Measurements from ENCODE around the gene SPATA6L. TPM values are rescaled to one million over a fixed set of nuclear protein-coding genes. Genes with fewer than 3 reads are reported as not detected.

Gene SPATA6L
- total RNA-seq, 1 experiment from 2014 or later = 0.57 TPM

DNA sequence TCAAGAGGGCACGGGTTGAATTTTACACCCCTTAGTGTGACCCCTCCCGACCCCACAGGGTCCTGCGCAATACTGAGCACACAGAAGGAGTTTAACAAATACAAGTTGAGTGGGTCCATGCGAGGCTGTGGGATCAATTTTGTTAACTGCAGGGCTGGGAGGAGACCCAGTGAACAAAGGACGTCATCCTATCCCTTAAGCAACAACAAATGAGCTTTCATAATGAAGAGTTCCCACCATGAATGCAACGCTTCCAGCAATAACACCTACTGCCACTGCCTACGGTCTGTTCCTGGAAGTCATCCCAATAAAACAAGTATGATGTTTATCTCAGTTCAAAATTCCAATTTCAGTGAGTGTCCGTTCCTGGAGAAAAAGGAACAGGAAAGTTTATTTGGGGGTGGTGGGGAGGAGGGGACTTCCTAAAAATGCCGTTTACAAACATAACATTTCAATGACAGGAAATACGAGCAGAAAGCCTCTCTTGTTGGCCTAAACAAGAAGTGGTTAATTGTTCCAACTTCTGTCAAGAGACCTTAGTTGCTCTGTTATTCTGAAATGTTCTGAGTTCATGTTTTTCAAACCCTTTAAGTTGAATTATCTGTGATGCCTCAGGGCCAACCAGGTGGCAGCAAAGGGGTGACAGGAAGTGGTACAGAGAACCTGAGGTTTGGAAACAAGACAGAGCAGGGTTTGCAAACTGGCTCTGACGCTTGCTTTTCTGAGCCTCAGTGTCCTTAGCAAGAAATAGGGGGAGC lies 69.9 kb downstream of the SPATA6L start (continued):
- TF ChIP-seq ZBTB33 (IDR thresholded peaks at IDR 0.05; ENCODE audit: extremely low read depth, insufficient replicate concordance, low read length) (no peak), ELF1 (IDR thresholded peaks at IDR 0.05; ENCODE audit: borderline replicate concordance, low read depth) (no peak), RAD21 (IDR thresholded peaks at IDR 0.05; ENCODE audit: low read depth) (no peak), TCF7L2 (IDR thresholded peaks at IDR 0.05; ENCODE audit: borderline replicate concordance, extremely low read depth, insufficient read depth, insufficient read length) (no peak), JUND (IDR thresholded peaks at IDR 0.05) (no peak), ZFX (IDR thresholded peaks at IDR 0.05) (no peak)
- TF ChIP-seq, protein P1, sequence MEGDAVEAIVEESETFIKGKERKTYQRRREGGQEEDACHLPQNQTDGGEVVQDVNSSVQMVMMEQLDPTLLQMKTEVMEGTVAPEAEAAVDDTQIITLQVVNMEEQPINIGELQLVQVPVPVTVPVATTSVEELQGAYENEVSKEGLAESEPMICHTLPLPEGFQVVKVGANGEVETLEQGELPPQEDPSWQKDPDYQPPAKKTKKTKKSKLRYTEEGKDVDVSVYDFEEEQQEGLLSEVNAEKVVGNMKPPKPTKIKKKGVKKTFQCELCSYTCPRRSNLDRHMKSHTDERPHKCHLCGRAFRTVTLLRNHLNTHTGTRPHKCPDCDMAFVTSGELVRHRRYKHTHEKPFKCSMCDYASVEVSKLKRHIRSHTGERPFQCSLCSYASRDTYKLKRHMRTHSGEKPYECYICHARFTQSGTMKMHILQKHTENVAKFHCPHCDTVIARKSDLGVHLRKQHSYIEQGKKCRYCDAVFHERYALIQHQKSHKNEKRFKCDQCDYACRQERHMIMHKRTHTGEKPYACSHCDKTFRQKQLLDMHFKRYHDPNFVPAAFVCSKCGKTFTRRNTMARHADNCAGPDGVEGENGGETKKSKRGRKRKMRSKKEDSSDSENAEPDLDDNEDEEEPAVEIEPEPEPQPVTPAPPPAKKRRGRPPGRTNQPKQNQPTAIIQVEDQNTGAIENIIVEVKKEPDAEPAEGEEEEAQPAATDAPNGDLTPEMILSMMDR (IDR thresholded peaks at IDR 0.05 in 2 of 3, conservative IDR thresholded peaks at IDR 0.05 in 1 of 3; ENCODE audit: borderline replicate concordance in 1 of 3, insufficient read depth in 1 of 3, low read depth in 2 of 3, low read length in 2 of 3) = no peak

DNA sequence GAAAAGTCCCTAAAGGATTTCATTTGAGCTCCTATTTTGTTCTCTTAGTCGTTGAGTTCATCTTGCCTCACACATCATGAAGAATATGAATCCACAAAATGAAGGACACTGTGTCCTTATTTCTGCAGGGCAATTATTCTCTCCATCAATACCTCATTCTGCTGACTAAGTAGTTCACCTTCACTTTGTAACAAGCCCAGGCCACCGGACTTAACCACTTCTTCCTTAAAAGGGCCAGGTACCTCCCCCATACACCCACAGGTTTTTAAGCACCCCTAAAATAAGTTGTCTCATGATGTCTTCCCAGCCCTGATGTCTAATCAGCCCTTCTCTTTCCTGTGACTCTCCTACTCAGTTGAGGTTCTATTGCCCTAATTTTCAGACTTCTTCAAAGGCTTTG lies 71.3 kb downstream of the SPATA6L start:
- no peak for ATAC-seq
- POLR2A ChIA-PET = no interaction called here
- H3K9me2 ChIP-seq (ENCODE audit: insufficient read depth) = no peaks in the 10 kb centered on the region
- H3K36me3 ChIP-seq (ENCODE audit: control insufficient read depth in 1 of 2, insufficient read depth in 2 of 2, low read length in 2 of 2) = no peaks in the 10 kb centered on the region
- H3K9me3 ChIP-seq (ENCODE audit: control insufficient read depth in 1 of 2, insufficient read depth in 1 of 2, low read depth in 1 of 2, low read length in 2 of 2) = no peaks in the 10 kb centered on the region
- H3K27ac ChIP-seq (ENCODE audit: low read depth, low read length) = no peak overlapping the region
- no peaks in the 10 kb centered on the region for H3K4me1 ChIP-seq (ENCODE audit: control insufficient read depth in 1 of 2, insufficient read depth in 2 of 2, low read length in 2 of 2)
- H3K79me2 ChIP-seq (ENCODE audit: insufficient read depth, low read length) = no peaks in the 10 kb centered on the region
- no peak overlapping the region for H3K4me2 ChIP-seq (ENCODE audit: low read length)
- H3K27me3 ChIP-seq (ENCODE audit: insufficient read depth, low read length) = no peaks in the 10 kb centered on the region
- DNase-seq (ENCODE audit: low read depth, low spot score) = no peak
- BruUV-seq (replicated peaks) = no TSS peak
- no peak overlapping the region for H3K4me3 ChIP-seq (replicated peaks in 1 of 2; ENCODE audit: low read depth in 1 of 2, low read length in 2 of 2)
- no peak overlapping the region for H2AFZ ChIP-seq (ENCODE audit: low read depth, low read length, poor library complexity, severe bottlenecking)
- RAD21 ChIA-PET (ENCODE audit: low non-redundant PET in 1 of 2, low total read pairs in 2 of 2, uncharacterized antibody in 2 of 2, unreplicated experiment in 2 of 2) = no interaction called here
- intact Hi-C loops (cut with micrococcal nuclease) = no loop called here
- no peak overlapping the region for H3K9ac ChIP-seq (ENCODE audit: low read length)
- CTCF ChIA-PET = no interaction called here
- no peaks in the 10 kb centered on the region for H4K20me1 ChIP-seq (ENCODE audit: insufficient read depth)
- TF ChIP-seq REST (IDR thresholded peaks at IDR 0.05; ENCODE audit: low read depth) (no peak), EGR1 (IDR thresholded peaks at IDR 0.05; ENCODE audit: low read depth) (no peak), CEBPB (IDR thresholded peaks at IDR 0.05; ENCODE audit: low read depth) (no peak), TCF7L2 (IDR thresholded peaks at IDR 0.05; ENCODE audit: borderline replicate concordance, extremely low read depth, insufficient read depth, insufficient read length) (no peak), ZFX (IDR thresholded peaks at IDR 0.05) (no peak), ZNF274 (IDR thresholded peaks at IDR 0.05; ENCODE audit: low read depth, low read length) (no peak), POLR2A (IDR thresholded peaks at IDR 0.05; ENCODE audit: borderline replicate concordance, extremely low read depth, insufficient read depth, insufficient read length) (no peak), SIN3A (IDR thresholded peaks at IDR 0.05; ENCODE audit: low read depth) (no peak), CBX3 (IDR thresholded peaks at IDR 0.05; ENCODE audit: low read depth) (no peak), JUND (IDR thresholded peaks at IDR 0.05) (no peak)
- TF ChIP-seq, protein P1 (IDR thresholded peaks at IDR 0.05 in 2 of 3, conservative IDR thresholded peaks at IDR 0.05 in 1 of 3; ENCODE audit: borderline replicate concordance in 1 of 3, insufficient read depth in 1 of 3, low read depth in 2 of 3, low read length in 2 of 3) = no peak

Measured in HCT116 (cell line).